ENCODE measurements around the gene SOCS6. TPM values are rescaled to one million over a fixed set of nuclear protein-coding genes. Genes with fewer than 3 reads are reported as not detected.

The SOCS6 gene
- total RNA-seq, 4 donors from 2014 or later, result 21.5 to 25.3 (median 23.6) TPM

GRCh38 chr18:70310560-70311320 is 21.9 kb downstream of the SOCS6 start:
- ATAC-seq, result no peak
- peaks cover 0 to 16% (median 0%) of the 10 kb centered on the region in 3 donors for H3K4me1 ChIP-seq
- TF ChIP-seq POLR2AphosphoS5 (IDR thresholded peaks at IDR 0.05) (no peak), POLR2A (IDR thresholded peaks at IDR 0.05) (no peak), EP300 (IDR thresholded peaks at IDR 0.05) (no peak), CTCF (IDR thresholded peaks at IDR 0.05) (no peak)
- no peak overlapping the region for H3K4me3 ChIP-seq
- peaks cover 0 to 6% (median 0%) of the 10 kb centered on the region in 3 donors for H3K9me3 ChIP-seq
- H3K27ac ChIP-seq, result no peak overlapping the region
- H3K27me3 ChIP-seq, result no peaks in the 10 kb centered on the region
- WGBS, 2 donors (ENCODE audit: low coverage in 1 of 2), result 60 to 80% methylated on average over 2 to 3 of the region's 6 CpGs
- H3K36me3 ChIP-seq, result no peaks in the 10 kb centered on the region

GRCh38 chr18:70311726-70312125 is 22.9 kb downstream of the SOCS6 start:
- H3K36me3 ChIP-seq, result no peaks in the 10 kb centered on the region
- 79 to 81% methylated on average over 2 of the region's 2 CpGs for WGBS, 2 donors (ENCODE audit: low coverage in 1 of 2)

GRCh38 chr18:70313640-70314039 is 24.8 kb downstream of the SOCS6 start:
- Histone ChIP-seq H3K4me1 (peaks cover 0 to 16% (median 0%) of the 10 kb centered on the region in 3 donors), H3K27ac (no peak overlapping the region), H3K36me3 (no peaks in the 10 kb centered on the region), H3K9me3 (peaks cover 0 to under 1% (median 0%) of the 10 kb centered on the region in 3 donors), H3K27me3 (no peaks in the 10 kb centered on the region), H3K4me3 (no peak overlapping the region)
- no peak for ATAC-seq
- 96 to 100% methylated on average over 2 to 3 of the region's 3 CpGs for WGBS, 2 donors (ENCODE audit: low coverage in 1 of 2)
- TF ChIP-seq CTCF (IDR thresholded peaks at IDR 0.05) (no peak), EP300 (IDR thresholded peaks at IDR 0.05) (no peak), POLR2AphosphoS5 (IDR thresholded peaks at IDR 0.05) (no peak), POLR2A (IDR thresholded peaks at IDR 0.05) (no peak)

More at GRCh38 chr18:70311726-70312125, 22.9 kb downstream of the SOCS6 start:
- no peak for ATAC-seq
- no peak for TF ChIP-seq EP300 (IDR thresholded peaks at IDR 0.05)
- no peak for TF ChIP-seq CTCF (IDR thresholded peaks at IDR 0.05)
- no peak for TF ChIP-seq POLR2A (IDR thresholded peaks at IDR 0.05)
- TF ChIP-seq POLR2AphosphoS5 (IDR thresholded peaks at IDR 0.05), result no peak
- H3K4me1 ChIP-seq, result peaks cover 0 to 16% (median 0%) of the 10 kb centered on the region in 3 donors
- no peaks in the 10 kb centered on the region for H3K27me3 ChIP-seq
- peaks cover 0 to 6% (median 0%) of the 10 kb centered on the region in 3 donors for H3K9me3 ChIP-seq
- H3K4me3 ChIP-seq, result no peak overlapping the region
- no peak overlapping the region for H3K27ac ChIP-seq

- TF ChIP-seq POLR2AphosphoS5 (IDR thresholded peaks at IDR 0.05), result no peak
- TF ChIP-seq CTCF (IDR thresholded peaks at IDR 0.05), result no peak
- TF ChIP-seq POLR2A (IDR thresholded peaks at IDR 0.05), result no peak
- TF ChIP-seq EP300 (IDR thresholded peaks at IDR 0.05), result no peak
- Histone ChIP-seq H3K4me1 (peaks cover 0 to 16% (median 0%) of the 10 kb centered on the region in 3 donors), H3K9me3 (no peaks in the 10 kb centered on the region), H3K4me3 (no peak overlapping the region), H3K27ac (no peak overlapping the region), H3K27me3 (no peaks in the 10 kb centered on the region), H3K36me3 (no peaks in the 10 kb centered on the region)
- WGBS, 2 donors (ENCODE audit: low coverage in 1 of 2), result 90 to 91% methylated on average over 6 of the region's 6 CpGs
- ATAC-seq, result no peak
These were observed 25.4 kb downstream of the SOCS6 start for GRCh38 chr18:70314151-70314782.

All from gastroesophageal sphincter (tissue), 4 donors.